Daoy (cell line): Measurements from ENCODE around the gene MEGF6. TPM values are rescaled to one million over a fixed set of nuclear protein-coding genes. Genes with fewer than 3 reads are reported as not detected.

Experiments
- DNase-seq: peaks from one replicate; pipeline ENCODE4 v3.0.0-alpha.2; 2015; ENCODE audit warnings: low read depth
- total RNA-seq: library from RNA; depleted of rRNA; stranded (reverse); fragments of >200 nt; shearing (Covaris generic); gene quantifications from 2 replicates; pipeline ENCODE4 v1.2.3, GENCODE V29; 2014; rRNA removed

The MEGF6 gene
- total RNA-seq, 1 experiment from 2014 or later, result 2.5 TPM

GRCh38 chr1:3443807-3444206, 167.5 kb downstream of the MEGF6 start:
- no peak for DNase-seq

- no peak for DNase-seq
Measured at GRCh38 chr1:3442901-3443300, 168.4 kb downstream of the MEGF6 start.

- DNase-seq, result no peak
Measured at GRCh38 chr1:3442331-3442730, 169.0 kb downstream of the MEGF6 start.

- no peak for DNase-seq
Measured at GRCh38 chr1:3441880-3442279, 169.4 kb downstream of the MEGF6 start.

- DNase-seq, result no peak
Measured at GRCh38 chr1:3441410-3441847, 169.9 kb downstream of the MEGF6 start.

GRCh38 chr1:3440711-3441409, 170.4 kb downstream of the MEGF6 start:
- no peak for DNase-seq

- DNase-seq, result no peak
Measured at GRCh38 chr1:3440300-3440681, 171.0 kb downstream of the MEGF6 start.

Other genes with a start within 250 kb of the MEGF6 start
- 4.7 and 10.9 TPM in 2 replicates for gene ARHGEF16, start 156.8 kb downstream of the MEGF6 start, total RNA-seq
- gene TPRG1L, start 13.5 kb upstream of the MEGF6 start, total RNA-seq, result 7.0 and 8.5 TPM in 2 replicates
- 17.4 and 33.9 TPM in 2 replicates for gene WRAP73, start 38.6 kb upstream of the MEGF6 start, total RNA-seq
- gene TP73, start 41.0 kb upstream of the MEGF6 start, total RNA-seq, result 0.89 and 2.5 TPM in 2 replicates
- gene CCDC27, start 140.9 kb upstream of the MEGF6 start, total RNA-seq, result not detected in 2 replicates
- not detected in 2 replicates for gene SMIM1, start 161.2 kb upstream of the MEGF6 start, total RNA-seq
- gene LRRC47, start 185.0 kb upstream of the MEGF6 start, total RNA-seq, result 60.2 and 62.6 TPM in 2 replicates
- gene CEP104, start 245.7 kb upstream of the MEGF6 start, total RNA-seq, result 16.5 and 19.3 TPM in 2 replicates
- gene DFFB, start 246.0 kb upstream of the MEGF6 start, total RNA-seq, result 7.4 and 32.3 TPM in 2 replicates